HG03139 (cell line): ENCODE data around the gene KLHL30.

Experiments
- ATAC-seq: cut with Tn5 transposase; IDR thresholded peaks from one replicate; pipeline ENCODE4 v1.9.1; 2021; ENCODE audit not compliant: unreplicated experiment

The KLHL30 gene

DNA sequence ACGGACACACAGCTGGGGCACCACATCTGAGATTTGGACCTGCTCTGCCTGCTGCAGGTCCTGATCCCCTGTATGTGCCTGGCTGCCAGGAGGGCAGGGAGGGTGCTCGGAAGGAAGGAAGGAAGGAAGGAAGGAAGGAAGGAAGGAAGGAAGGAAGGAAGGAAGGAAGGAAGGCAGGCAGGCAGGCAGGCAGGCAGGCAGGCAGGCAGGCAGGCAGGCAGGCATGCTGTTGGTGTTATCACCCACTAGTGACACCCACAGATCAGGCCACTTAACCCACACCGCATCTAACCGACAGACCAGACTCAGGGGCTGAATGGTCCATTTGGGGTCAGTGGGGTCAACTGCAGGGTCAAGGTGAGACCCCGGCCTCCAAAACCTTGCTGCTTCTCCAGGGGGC lies 5.8 kb downstream of the KLHL30 start:
- no peak for ATAC-seq

DNA sequence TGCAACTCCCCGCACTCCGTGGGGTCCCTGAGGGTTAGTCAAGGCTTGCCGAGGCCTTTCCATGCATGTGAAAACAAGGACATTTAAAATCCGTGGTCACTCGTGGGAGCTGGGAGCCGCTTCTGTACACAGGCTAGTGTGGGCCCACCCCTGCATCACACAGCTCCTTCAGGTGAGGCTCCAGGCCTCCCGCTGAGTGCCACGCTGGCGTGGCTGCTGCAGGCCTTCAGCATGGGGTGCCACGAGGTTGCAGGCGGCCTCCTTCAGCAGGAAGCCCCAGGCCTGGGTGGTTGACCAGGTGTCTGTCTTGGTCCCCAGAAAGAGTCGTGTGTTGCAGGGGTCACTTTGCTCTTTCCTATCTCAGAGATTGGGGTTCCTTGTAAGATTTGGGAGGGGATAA lies 6.6 kb downstream of the KLHL30 start:
- ATAC-seq, result no peak

DNA sequence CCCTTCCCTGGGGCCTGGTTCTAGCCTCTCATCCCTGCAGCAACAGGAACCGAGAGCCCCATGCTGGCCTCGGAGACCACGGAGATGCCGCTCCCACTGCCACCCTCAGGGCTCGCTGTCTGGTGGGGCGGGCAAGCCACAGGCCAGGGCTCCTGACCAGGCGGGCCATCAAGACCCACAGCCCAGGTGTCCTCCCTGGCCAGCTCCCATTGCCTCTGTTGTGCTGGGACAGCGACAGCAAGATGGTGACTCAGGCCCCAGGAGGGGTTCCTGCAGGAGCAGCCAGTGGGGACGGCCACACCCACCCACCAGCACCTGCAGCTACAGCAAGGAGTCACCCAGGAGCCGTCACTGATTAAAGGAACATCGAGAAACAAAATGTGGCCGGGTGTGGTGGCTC lies 7.4 kb downstream of the KLHL30 start:
- ATAC-seq, result no peak

DNA sequence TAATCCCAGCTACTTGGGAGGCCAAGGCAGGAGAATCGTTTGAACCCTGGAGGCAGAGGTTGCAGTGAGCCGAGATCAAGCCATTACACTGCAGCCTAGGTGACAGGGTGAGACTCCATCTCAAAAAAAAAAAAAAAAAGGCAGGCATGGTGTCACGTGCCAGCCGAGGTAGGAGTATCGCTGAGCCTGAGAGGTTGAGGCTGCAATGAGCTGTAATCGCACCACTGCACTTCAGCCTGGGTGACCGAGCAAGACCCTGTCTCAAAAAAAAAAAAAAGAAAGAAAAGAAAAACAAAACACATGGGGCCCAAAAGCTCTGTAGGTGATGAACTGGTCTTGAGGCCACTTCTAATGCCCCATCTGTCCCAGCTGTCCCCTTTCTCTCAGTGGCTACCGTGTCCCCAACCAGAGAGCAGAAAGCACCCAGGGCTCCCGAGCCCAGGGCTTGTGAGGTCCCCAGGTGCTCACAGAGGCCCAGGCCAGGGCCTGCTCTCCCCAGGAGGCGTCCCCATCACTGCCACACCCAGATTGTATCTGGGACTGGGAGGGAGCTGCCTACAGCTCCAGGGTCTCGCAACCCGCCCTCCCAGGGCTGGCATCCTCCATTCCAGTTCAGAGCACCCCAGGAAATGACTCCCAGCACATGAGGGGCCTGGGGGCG lies 8.5 kb downstream of the KLHL30 start:
- ATAC-seq, result no peak

DNA sequence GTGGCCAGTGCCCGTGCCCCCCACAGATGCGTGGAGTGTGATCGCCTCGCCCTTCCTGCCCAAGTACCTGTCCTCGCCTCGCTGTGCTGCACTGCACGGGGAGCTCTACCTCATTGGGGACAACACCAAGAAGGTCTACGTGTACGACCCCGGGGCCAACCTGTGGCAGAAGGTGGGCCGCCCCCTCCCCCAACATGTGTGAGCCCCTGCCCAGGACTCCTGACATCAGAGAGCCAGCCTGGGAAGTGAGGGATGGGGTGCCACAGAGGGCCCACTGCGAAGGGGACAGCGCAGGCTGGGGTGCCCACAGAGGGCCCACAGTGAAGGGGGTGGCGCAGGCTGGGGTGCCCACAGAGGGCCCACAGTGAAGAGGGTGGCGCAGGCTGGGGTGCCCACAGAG lies 10.5 kb downstream of the KLHL30 start:
- ATAC-seq, result no peak

DNA sequence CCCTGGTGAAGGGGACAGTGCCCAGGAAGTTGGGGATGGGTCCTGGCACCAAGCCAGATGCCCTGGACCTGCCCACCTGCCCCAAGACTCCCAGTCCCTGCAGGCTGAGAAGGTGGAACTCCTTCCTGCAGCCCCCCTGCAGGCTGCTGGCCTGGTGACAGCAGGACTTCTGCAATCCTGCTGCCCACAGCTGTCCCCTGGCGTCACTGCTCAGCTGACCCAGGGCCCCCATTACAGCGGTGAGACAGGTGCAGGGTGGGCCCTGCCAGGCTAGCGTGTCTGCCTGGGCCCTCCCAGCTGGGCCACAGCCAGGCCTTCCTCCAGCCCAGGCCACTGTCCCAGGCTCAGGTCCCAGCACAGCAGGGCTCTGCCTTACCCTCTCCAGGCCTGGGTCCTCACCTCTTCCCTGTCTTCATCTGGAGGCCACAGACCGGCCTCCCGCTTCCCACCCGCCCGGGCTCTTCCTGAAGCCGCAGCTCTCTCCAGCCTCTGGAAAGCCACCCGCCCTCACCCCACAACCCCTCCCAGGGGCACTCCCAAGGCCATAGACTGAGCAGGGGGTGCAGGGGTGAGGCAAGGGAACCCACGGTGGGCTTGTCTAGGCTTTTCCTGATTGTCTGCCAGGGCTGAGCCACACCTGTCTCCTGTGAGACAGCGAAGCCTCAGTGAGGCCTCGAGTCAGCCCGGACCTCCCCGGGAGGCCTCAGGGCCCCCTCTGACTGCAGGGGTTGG lies 11.5 kb downstream of the KLHL30 start:
- ATAC-seq, result no peak

DNA sequence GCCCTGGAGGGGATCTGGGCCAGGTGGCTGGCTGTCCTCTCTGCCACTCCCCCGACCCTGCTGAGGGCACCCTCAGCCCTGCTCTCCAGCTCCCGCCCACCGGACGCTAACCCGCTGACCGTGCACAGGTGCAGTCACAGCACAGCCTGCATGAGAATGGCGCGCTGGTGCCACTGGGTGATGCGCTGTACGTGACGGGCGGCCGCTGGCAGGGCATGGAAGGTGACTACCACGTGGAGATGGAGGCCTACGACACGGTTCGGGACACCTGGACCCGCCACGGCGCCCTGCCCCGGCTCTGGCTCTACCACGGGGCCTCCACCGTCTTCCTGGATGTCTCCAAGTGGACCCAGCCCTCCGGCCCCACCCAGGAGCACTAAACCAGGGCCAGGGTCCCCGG lies 12.2 kb downstream of the KLHL30 start:
- ATAC-seq, result no peak

DNA sequence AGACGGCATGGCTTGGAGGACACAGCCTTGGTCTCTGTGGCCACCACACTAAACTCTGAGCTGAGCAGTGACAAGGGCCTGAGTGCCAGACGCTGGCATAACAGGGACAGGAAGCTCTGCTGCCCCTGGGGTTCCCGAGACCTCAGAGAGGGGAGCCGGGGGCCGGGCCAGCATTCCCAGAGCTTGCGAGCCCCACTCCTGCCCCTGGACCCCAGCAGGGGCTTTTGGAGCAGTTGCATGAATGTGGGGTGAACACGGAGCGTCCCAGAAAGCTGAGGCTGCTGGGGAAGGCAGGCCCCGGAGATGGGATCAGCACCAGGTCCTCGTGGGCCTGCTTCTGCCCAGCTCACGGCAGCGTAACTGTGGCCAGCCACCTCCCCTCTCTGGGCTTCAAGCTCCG lies 12.7 kb downstream of the KLHL30 start:
- ATAC-seq, result no peak

DNA sequence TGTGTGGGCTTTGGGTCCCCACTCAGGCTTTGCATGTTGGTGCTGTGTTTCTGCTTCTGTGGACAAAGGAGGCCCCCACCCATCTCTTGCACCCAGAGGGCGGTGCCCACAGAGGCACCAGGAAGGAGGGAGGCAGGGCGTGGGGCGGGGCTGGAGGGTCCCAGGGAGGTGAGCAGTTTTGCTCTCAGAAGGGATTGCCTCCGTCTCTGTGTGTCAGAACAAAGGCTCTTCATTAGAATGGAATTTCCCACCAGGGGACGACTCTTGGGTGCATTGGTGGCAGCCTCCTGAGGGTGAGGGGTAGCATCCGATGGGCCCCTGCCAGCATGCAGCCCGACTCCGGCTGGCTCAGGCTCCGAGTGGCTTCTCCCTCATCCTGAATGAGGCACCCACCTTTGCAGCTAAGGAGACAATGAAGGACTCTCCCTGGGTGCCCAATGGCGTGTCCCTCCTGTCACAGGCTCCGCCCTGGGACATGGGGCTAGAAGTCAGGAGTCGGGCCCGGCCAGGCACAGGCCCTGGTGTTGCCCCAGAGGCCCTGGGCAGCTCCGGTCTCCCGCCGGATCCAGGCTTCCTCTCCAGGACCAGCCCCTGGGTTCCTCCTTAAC lies 13.3 kb downstream of the KLHL30 start:
- no peak for ATAC-seq

DNA sequence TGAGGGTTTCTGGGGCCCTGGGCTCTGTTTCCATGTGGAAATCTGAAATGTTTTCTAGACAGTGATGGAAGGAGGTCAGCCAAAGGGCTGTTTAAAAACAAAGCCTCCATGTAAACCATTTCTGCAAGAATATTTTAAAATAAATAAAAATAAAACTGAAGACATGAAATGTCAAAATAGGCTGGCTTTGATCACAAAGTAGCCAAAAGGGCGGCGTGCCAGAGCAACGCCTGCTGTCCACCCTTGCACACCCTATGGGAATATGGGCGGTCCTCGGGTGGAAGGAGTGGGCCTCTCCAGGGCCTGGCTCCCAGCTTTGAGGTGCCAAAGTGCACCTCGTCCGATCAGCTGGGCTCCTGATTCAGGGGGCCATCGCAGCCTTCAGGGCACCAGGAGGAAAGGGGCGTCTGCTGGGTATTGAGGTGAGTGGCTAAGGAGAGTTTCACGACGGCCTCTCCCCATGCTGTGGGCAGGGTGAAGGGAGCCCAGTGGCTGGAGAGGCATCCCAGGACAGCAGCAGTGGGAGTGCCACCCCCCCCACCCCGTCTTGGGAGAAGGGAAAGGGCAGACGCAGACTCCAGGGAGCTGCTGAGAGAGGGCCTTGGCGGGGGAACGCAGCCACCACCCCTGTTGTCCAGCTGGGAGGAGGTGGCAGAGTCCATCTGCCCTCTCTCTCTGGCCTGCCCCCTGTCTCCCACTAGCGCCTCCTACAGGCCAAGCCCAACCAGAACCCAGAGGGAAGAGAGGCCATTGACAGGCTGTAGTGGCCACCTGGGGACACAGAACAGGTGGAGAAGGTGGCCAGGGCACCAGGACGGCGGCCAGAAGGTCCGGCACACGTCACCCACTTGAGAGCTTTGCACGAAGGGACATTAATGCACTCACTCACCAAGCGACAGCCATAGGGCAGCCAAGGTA lies 14.6 kb downstream of the KLHL30 start:
- no peak for ATAC-seq

DNA sequence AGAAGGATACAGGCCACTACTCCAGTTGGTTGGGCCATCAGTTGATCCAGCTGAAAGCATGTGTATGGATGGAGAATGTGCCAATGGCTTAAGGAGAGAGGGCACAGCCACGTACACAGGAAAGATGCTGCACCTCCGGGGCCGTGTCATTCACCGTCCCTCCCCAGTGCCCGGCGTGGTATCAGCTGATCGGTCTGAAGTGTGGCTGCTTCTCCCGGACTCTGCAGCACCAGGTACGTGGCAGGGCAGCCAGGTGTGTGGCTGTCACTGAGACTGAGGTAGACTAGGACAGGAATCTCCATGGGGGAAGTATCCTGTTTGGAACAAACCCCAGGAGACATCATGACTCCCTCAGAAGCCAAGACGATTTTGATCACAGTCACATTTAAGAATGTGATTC lies 16.1 kb downstream of the KLHL30 start:
- ATAC-seq, result no peak

DNA sequence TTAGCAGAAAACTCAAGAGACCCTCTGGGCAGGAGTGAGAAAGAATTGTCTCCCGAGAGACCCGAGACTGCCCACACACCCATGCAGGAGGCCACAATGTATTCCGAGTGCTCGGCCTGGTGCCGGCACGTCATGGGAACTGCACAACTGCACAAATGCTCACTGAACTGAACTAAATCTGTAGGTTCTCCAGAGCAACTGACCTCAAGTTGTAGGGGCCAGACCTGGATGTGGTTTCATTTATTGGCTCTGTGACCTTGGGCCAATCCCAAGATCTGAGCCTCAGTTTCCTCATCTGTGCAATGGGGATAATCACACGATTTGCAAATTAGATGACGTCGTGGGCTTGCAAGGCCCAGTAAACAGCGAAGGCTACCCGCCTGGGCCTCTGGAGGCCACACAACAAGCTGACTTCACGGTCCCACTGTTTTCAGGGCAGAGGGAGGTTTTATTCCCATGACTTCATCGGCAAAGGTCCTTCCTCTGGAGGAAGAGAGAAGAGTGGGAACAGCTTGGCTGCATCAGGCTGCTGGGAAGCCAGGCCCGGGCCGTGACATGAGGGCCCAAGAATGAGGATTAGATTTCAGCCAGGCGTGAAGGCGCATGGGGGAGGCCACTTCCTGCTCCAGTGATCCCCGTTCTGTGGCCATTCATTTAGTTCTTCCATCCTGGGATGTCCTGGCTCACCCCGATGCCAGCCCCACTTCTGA lies 16.7 kb downstream of the KLHL30 start:
- no peak for ATAC-seq

DNA sequence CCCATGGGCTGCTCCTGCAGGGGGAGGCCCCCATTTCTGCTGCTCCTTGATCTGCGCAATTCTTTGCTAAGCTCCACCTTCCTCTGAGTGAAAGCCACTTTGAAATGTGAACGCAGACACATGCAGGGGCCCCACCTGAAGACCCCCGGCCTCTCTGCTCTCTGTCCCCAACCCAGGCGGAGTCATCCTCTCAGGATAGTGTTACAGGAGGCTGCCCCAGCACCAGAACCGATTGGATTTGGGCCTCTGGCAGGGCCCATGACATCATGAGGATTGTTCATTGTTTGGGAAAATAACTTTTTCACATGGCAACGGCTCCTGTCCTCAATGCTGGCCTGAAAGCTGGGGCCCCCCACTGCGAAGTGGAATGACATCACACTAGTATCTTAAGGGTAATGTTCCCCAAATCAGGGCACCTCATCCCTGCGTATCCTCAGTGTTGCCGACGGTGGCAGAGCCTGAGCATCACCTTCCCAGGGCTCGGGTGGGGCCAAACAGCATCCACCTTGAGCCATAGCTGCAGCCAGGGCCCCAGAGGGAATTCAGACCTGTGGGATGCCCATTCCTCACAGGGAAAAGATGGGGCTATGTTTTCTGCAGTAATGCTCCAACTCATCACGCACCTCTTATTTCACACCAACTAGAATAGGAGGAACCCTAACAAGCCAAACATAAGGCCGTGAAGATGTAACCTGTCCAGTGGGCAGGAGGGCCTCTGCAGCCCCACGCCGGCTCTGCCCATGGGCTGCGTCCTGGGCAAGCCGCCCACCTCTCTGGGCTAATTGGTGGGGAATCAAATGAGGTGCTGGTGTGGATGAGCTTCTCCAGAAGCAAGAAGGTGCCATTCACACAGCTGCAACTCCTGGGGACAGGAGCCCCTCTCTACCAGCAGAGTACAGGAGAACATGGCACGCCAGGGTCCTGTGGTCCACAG lies 17.6 kb downstream of the KLHL30 start:
- ATAC-seq, result no peak

DNA sequence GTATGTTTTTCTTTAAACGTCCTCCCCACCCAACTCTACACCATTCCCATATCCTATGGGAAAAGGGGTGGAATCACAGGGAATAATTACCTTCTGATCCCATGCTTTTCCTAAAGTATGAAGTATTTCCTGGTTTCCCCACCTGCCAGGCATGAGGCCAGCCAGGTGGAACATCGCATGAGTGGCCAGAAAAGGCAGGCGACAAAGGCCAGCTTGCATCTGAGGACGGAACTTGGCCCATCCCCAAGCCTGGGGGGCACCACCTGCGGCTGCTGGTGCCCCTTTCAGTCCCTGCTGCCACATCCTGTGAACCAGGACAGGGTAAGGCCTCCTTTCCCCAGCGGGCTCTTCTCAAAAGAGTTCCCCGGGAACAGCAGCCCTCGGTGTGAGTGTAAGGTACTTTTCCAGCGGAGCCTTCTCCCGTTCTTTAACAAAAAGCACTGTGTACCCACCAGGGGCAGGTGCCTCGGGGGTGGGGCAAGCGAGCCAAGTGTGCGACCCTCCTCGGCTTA lies 19.1 kb downstream of the KLHL30 start:
- ATAC-seq, result no peak

DNA sequence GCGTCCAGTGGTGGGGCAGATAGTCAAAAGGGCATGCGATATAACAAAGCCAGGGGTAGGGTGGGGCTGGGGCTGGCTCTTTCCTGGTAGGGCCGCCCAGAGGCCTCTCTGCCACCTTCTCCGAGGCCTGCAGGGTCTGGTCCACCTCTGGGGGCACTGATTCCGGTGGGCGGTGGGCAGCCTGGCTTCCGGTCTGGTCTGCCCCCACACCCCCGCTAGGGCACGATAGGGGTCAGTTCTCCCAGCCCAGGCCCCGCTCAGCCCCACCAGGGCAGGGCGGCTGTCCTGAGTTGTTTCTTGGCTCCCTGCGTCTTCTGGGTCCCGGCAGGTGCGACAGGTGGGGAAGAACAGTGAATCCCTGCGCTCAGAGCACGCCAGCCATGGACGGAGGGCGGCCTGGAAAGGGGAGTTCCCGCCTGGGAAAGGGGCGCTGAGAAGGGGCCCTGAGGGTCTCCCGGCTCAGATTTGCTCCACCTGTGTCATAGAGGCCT lies 19.6 kb downstream of the KLHL30 start:
- no peak for ATAC-seq

DNA sequence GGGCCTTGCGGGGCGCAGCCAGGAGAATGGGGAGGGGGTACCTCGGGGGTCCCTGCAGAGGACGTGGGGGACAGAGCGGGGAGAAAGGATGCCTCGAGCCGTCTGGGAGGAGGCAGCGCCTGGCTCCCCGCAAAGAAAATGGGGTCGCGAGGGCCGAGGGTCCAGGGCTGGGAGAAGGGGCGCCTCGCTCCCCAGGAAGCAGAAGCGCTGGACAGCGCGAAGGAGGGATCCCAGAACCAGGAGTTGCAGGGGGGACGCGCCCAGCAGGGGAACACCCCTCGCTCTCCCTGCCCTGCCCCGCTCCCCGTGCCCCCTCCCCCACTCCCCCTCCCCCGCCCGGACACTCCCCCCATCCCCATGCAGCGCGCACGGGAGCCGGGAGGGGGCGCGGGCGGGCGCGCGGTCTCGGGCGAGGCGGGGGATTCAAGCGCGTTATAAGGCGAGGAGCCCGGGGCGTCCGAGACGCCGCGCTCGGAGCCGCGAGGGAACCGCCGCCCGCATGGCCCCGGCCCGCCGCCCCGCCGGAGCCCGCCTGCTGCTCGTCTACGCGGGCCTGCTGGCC lies 20.1 kb downstream of the KLHL30 start, which contains the start of gene ERFE:
Gene ERFE (plus strand): TSS at position 462 of the 562 bp plus-strand sequence. CDS start 38 bp downstream, at position 500.
- ATAC-seq, result no peak

DNA sequence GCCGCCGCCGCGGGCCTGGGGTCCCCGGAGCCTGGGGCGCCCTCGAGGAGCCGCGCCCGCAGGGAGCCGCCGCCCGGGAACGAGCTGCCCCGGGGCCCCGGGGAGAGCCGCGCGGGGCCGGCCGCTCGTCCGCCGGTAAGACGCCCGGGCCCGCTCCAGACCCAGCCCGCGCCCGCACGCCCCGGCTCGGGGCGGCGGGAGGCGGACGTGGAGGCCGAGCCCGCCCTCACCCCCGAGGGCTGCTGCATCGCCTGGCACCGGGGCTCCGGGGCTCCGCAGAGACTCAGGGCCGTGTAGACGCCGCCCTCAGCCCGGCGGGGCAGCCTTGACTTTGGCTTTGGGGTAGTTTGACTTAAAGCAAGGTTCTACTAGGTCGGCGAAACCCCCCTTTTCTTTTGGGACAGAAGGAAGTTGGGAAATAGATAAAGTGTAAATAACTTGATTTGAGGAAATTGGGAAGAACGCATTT lies 20.6 kb downstream of the KLHL30 start:
- ATAC-seq, result no peak

DNA sequence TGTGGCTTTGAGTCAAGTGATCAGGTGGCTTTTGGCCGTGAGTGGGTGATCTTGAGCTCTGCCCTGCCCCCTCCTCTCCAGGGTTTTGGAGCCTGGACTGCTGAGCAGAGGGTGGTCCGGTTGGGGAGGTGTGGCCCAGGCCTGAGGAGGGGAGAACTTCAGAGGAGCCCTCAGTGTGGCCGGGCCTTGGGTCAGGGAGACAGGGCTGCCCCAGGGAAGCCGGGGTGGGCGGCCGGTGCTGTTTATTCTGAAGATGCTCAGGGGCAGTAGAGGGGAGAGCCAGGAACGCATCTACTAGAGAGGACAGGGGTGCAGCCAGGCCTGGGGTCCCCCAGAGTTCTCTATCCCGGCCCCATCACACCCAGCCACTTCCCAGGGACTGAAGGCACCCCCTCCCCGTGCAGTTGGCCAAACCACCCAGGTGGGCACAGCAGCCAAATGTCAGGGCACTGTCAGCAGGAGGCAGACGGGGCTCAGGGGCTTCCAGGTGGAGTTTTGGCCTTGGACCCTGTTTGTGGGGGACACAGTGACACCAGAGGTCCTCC lies 21.3 kb downstream of the KLHL30 start:
- no peak for ATAC-seq
